H54 (cell line): ENCODE data around the gene TRIAP1.
"Not testable (repeated sequence)": the region's sequence is repeated elsewhere in the genome, so short reads cannot be mapped to it uniquely, and the experiment has no call there.

Experiments used
- DNase-seq: peaks from one replicate; pipeline ENCODE4 v3.0.0; 2011; ENCODE audit warnings: low spot score, mixed read lengths; ENCODE audit not compliant: insufficient read length
- FAIRE-seq: peaks from 3 replicates; lab custom pipeline; 2011; peaks lifted over from hg19 to GRCh38; lab: Jason Lieb, UNC
- POLR2A ChIP-seq: IDR thresholded peaks from 2 replicates; pipeline ENCODE4 v1.6.1; 2011; ENCODE audit warnings: low read depth, mild to moderate bottlenecking, low read length

The TRIAP1 gene

DNA sequence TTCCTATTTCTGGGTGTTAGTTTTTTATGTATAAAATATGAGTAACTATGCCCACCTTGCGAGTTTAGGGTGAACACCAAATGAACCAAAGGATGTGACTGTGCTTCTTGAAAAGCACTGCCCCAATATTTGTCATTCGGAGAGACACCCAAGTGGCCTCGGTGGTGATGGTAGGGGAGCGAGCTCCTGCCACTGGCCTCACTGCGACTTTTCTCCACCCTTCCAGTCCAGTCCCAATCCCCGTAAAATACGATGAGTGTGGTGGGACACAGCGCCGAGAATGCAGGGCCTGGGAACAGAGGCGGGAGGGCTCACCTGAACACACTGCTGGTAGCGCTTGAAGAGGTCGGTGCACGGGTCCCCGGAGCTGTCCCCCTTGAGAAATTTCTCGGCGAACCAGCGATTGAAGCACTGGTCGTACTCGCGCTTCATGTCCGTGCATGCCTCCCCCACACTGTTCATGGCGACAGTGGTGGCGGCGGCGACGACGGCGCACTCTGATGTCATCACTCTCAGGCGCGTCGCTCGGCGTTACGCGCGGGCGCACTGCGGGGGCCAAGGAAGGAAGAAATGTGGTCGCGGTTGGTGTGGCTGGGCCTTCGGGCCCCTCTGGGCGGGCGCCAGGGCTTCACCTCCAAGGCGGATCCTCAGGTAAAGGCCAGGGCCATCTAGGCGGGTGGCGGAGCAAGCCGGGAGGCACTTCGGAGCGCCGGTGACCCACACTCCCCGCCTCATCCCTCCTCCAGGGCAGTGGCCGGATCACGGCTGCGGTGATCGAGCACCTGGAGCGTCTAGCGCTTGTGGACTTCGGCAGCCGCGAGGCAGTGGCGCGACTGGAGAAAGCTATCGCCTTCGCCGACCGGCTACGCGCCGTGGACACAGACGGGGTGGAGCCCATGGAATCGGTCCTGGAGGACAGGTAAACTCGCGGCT, at the start of gene TRIAP1, which contains the start of gene GATC:
TSS of gene TRIAP1 (minus strand) at position 474 of the 933 bp plus-strand sequence. CDS start at position 462, 12 bp downstream.
TSS of gene GATC (plus strand) at position 534 of the 933 bp plus-strand sequence. CDS start at position 571, 37 bp downstream.
- TF ChIP-seq POLR2A: peak; percentile 87
- peak; percentile 49 for DNase-seq
- no peak for FAIRE-seq

DNA sequence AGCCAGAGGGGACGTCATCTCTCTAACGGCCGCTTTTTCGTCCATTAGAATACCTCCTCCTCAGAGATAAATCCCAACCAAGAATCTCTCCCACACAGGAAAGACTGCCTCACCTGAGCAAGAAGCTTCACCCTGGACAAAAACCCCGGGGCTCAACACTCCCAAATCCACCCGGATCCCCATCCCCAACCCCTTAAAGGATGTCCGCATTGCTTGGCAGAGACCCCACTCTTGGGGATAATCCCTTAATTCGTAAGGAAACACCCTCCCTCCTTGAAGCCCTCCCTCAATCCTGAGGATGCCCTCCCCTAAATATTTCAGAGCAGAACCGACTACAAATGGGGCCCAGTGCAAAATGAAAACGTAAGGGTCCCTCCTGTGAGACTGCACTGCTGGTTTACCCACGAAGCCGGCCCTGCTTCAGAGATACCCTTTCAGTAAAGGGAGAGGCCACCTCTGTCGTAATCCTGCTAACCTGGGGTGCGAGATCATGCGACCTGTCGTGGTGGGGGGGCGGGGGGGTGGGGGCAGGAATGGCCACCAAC, 49.1 kb upstream of the TRIAP1 start:
- DNase-seq: no peak
- FAIRE-seq: no peak
- TF ChIP-seq POLR2A: no peak

DNA sequence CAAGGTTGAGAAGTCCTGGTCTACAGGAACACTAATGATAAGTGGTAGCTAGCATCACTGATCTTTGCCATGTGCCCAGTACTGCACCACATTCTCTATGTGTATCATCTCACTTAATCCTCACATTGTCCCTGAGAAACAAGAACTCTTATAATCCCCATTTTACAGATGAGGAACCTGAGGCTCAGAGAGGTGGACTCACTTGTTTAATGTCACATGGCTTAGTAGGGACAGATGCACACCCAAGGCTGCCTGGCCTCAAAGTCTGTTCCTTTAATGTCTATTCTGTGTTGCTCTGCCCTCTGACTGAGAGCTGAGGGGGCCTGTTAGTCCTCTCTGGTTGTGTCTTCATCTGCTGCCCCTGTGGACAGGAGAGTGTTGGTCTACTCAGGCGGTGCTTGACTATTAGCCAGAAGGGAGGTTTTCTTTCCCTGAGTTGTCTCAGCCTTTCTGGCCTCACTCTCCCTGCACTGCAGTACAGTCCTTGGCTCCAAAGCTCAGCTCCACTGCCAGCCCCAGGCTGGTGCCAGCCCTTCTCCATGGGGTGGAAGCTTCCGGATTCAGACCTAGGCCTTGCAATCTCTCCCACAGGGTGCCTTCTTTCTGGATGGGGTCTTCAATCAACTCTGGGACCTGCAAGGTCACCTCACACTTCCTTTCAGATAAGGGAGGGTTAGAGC, 44.8 kb upstream of the TRIAP1 start:
- FAIRE-seq: no peak
- TF ChIP-seq POLR2A: no peak
- no peak for DNase-seq

DNA sequence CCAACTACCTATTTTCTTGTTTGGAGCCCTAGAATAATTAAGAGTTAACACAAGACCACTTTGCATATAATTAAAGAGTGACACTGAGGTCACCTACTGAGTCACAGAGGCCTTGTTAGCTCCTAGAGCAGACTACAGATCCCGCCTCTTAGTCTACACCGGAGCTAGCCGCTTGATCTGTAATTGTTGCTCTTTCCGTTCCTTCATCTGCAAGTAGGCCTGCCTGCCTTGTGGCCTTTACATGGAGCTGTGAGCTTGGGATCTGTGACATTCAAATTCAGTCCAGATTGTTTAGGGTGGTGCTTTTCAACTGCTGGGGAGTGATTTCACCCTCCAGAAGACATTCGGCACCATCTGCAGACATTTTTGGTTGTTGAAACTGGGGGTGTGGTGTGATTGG, 44.1 kb upstream of the TRIAP1 start:
- DNase-seq (no peak), FAIRE-seq (no peak)
- TF ChIP-seq POLR2A: no peak

DNA sequence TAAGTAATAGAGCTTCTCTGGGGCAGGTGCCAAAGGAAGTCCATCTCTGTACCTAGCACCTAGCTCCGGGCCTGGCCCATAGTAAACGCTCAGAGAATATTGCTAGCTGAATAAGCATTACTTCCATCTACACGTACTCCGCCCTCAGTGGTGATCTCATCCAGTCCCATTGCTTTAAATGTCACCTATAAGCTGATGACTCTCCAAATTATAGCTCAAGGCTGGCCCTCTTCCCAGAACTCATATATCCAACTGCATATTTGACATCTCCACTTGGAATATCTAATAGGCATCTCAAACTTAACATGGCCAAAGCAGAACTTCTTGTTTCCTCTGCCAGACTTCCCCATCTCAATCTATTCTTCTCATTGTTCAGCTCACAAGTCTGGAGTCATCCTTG, 42.8 kb upstream of the TRIAP1 start:
- no peak for TF ChIP-seq POLR2A
- peak; percentile 40 for DNase-seq
- no peak for FAIRE-seq

DNA sequence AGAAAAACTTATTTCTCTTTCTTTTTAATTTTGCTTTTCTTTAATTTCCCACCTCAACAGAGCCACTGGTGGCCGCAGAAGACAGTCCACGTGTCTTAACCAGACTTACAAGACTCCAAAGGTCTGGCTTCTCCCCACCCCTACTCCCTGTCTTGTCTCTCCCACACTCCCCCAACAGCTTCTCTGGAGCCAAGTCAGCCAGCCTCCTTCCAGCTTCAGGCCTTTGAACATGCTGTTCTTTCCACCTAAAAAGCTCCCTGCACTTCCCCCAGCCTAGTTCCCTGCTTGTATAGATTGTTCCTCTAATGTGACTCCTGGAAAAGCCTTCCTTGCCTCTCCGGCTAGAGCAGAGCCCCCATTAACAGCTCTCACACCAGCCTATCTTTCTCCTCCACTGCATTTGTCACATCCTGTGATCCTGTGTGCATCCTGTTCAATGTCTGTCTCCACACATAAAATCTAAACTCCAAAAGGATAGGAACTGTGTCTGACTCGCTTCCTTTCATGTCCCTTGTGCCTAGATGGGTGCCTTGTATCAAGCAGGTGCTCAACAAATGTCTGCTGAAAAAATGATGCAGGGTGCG, 42.0 kb upstream of the TRIAP1 start:
- no peak for TF ChIP-seq POLR2A
- DNase-seq (no peak), FAIRE-seq (no peak)

DNA sequence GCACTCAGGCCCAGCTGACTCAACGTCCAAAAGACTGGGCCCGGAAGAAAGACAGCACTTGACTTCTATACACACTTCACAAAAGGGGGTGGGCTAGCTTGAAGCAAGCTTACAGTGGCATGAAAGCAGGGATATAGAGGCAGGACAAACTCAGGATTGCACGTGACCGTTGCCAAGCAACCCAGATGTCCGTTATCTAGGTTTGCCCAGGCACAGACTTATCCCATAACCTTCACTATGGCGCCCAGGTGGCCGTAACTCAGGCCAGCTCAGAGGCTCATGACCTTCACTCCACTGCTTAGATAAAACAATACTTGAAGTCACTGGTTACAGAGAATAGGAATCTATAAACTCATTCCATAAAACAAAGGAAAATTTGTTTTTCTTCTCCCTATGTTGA, 41.4 kb upstream of the TRIAP1 start:
- DNase-seq, FAIRE-seq: not testable (repeated sequence)

DNA sequence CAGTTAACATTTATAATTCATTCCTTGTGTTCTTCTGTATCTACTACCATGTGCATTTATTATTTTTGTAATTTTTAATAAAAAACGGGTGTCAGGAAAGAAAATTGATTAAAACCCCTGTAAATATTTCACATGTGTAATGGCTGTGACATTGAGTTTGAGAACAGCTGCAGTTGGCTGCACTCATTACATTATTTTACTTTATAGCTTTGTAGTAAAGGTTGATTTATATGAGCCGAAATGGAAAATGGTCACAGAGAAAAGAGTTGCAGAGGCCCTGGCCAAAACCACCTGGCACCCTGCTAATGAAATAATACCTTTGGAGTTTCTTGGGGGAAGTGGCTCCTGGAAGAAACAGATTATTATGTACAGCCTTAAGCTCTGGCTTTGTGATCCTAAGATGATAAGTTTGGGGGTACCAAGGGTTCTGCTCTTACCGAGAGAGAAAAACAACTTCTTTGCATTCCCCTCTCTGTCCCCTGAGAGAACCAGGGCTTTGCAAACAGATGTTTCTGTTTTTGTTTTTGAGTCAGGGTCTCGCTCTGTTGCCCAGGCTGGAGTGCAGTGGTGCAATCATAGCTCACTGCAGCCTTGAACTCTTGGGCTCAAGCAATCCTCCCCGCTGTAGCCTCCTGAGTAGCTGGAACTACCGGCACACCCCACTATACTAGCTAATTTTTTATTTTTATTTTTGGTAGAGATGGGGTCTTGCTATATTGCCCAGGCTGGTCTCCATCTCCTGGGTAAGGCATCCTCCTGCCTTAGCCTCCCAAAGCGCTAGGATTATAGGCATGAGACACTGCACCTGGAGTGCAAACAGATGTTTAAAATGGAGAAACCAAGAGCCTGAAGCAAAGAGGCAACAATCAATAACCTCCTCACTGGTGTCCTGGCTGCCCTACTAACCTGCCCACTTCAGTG, 40.0 kb upstream of the TRIAP1 start:
- FAIRE-seq: no peak
- no peak for DNase-seq
- TF ChIP-seq POLR2A: no peak

DNA sequence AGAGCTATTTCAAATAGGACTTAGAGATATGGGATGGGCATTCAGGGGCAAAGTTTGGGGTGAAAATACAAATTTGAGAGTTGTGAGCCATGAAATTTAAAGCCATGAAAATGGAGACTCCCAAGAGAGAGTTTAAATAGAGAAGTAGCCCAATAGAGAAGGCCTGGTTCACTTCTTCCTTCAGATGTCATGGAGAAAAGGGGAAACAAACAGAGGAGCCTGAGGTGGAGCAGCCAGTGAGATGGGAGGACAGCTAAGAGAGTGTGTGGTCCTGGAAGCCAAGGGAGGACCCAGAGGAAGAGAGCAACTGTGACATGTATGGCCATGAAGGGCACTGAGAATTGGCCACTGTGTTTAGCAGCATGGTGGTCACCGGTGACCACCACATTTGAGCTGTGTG, 37.4 kb upstream of the TRIAP1 start:
- FAIRE-seq (no peak), DNase-seq (no peak)
- TF ChIP-seq POLR2A: no peak

DNA sequence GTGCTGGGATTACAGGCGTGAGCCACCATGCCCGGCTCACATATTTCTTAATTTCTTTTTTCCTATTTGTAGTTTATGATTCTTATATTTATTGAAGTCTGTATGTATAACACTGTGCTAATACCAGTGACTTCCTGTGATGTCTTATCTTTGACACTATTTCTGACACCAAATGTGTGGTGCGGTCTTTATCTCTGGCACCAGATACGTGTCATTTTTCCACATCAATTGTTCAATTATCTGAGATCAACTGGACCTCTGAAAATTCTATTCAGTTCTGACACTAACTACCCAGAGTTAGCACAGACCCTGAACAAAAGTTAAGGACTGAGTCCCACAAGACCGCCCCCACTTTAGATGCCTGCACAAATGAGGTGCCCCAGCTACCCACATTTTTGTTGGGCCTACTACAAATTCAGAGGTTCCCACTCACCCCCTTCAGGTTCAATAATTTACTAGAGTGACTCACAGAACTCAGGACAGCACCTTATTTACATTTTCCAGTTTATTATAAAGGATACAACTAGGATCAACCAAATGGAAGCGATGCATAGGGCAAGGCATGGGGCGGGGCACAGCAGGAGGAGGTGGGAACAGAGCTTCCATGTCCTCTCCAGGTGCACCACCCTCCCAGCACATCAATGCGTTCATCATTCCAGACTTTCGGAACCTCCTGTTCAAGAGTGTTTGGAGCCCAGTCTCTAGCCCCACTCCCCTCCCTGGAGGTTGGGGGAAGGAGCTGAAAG, 35.0 kb upstream of the TRIAP1 start:
- DNase-seq: no peak
- TF ChIP-seq POLR2A: no peak

DNA sequence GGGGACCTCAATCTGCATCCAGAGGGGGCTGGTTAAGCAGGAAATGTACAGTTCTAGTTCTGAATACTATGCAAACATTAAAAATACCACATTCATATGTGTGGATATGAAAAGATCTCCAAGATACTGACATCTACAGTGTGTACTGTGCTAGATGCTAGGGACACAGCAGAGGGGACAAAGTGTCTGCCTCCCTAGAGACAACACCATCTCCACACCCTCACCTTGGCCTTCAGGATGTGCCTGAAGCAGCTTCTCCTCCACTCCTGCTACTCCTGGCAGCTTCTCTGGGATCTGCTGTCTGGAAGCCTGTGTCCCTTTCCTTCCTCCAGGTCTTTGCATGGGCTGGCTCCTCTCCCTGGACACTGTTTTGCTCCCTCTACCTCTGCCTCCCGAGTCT, 34.0 kb upstream of the TRIAP1 start:
- TF ChIP-seq POLR2A: no peak
- FAIRE-seq (no peak), DNase-seq (no peak)

More for the DNA sequence above, 35.0 kb upstream of the TRIAP1 start:
- FAIRE-seq: no peak

DNA sequence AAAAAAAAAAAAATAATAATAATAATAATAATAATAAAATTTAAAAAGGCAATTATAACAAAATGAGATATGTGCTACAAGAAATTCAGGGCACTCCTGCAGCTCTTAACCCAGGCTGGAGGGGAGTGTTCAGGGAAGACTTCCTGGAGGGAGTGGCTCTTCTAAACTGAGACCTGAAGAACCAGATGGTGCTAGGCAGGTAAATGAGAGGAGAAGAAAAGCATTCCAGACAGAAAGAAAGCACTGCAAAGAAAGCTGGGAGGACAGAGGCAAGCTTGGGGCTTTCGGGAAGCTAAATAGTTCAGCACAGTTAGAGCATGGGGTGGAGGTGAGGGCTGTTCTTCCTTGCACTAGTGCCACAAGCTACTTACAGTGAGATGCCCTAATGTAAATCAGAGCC, 33.3 kb upstream of the TRIAP1 start:
- TF ChIP-seq POLR2A: no peak
- DNase-seq: no peak
- FAIRE-seq: no peak
